KG1 (cell line): ENCODE measurements around the gene ZNF536.
"Not testable (repeated sequence)": the region's sequence is repeated elsewhere in the genome, so short reads cannot be mapped to it uniquely, and the experiment has no call there.

Experiments used
- DNase-seq: peaks from one replicate; lab custom pipeline; 2025; lab: John Stamatoyannopoulos, UW

ZNF536 gene

GRCh38 chr19:30341611-30342201, 30.5 kb upstream of the ZNF536 start:
- no peak for DNase-seq

DNA sequence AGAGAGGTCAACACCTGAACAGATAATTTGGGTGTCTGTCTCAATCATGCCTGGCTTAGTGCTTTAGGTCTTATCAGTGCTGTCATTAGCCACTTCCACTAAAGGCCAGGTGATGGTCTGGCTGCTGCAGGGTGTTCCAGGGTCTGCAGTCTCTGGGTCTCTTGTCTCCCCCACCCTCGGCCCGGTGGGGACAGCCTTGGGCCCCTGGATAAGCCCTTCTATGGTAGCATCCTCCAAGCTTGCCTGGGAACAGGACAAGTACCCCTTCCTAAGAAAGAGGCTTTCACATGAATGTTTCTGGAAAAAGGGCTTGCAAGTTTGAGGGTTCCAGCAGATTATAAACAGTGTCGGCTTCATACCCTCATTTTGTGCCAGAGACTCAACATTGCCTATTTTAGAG, 29.3 kb upstream of the ZNF536 start:
- no peak for DNase-seq

GRCh38 chr19:30344446-30345425, 27.4 kb upstream of the ZNF536 start:
- DNase-seq, result no peak

DNA sequence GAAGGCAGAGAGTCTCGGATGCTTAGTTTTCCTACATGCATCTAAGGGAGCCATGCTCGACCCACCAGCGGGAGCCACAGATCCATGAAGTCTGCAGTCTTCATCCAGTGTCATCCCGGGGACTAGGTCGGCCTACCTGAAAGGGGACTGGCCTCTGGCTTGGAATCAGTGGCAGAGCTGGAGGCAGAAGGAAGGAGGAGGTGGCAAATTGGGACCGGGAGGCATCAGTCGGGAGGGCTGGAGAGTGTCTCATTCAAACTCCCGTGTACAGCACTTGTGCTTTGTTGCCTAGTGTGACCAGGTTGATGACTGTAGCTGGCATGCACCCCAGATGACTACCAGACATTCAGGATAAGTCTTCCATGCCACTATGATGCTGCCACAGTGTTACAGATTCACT, 26.5 kb upstream of the ZNF536 start:
- DNase-seq, result no peak

DNA sequence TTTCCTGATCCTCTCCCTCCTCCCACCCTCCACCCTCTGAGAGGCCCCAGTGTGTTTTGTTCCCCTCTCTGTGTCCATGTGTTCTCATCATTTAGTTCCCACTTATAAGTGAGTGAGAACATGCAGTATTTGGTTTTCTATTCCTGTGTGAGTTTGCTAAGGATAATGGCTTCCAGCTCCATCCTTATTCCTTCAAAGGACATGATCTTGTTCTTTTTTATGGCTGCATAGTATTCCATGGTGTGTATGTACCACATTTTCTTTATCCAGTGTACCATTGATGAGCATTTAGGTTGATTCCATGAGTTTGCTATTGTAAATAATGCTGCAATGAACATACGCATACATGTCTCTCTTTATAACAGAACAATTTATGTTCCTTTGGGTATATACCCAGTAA, 25.7 kb upstream of the ZNF536 start:
- DNase-seq, result not testable (repeated sequence)

GRCh38 chr19:30349131-30349730, 23.0 kb upstream of the ZNF536 start:
- DNase-seq, result no peak

- no peak for DNase-seq
These were observed 21.2 kb upstream of the ZNF536 start for GRCh38 chr19:30350692-30351663.

DNA sequence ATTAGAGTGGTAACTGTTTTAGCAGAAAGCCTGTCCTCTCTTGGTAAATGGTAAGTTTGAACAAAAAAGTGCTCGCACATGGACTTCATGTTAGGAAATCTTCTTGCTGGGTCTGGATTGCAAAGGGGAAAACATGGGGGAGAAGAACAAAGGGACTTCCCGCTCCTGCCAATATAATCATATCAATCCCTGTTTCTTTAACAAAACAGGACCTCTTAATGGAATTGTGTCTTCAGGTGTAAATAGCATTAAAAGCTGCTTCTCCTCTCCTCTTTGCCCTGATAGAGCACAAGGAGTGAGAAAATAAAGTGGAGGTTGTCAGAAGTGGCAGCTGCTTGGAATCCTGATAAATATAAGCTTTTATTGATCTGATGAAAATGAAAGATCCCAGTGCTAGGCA, 20.4 kb upstream of the ZNF536 start:
- DNase-seq, result no peak

DNA sequence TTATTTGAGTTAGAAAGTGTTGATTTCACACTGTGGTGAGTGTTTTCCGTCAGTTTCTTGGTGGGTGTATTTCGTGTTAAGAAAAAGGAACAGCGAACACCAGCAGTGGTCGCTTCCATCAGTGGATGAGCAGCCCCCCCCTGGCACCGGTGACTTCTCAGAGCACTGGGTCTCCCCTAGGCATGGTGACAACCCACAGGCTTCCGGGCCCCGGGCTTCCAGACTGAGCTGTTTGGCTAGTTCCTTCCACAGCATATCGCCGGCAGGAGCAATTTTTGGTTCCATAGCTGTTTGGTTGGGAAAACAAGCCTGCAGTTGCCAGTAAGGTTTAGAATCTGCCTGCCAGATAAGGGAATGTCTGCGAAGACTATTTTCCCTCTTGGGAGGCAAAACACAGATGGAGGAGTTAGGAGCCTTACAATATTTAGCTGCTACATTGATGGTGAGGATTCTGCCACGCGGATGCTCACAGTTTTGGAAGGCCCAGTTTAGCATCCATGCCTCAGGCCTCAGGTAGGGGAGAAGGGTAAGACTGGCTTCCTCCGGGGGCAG, 18.7 kb upstream of the ZNF536 start:
- DNase-seq, result no peak

DNA sequence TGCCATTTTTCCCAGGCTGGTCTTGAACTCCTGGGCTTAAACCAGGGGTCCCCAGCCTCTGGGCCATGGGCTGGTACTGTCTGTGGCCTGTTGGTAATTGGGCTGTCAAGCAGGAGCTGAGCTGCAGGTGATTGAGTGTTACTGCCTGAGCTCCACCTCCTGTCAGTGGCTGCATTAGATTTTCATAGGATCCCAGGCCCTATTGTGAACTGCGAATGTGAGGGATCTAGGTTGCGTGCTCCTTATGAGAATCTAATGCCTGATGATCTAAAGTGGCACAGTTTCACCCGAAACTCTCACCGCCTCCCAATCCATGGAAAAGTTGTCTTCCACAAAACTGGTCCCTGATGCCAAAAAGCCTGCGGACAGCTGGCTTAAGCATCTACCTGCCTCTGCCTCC, 16.6 kb upstream of the ZNF536 start:
- no peak for DNase-seq

DNA sequence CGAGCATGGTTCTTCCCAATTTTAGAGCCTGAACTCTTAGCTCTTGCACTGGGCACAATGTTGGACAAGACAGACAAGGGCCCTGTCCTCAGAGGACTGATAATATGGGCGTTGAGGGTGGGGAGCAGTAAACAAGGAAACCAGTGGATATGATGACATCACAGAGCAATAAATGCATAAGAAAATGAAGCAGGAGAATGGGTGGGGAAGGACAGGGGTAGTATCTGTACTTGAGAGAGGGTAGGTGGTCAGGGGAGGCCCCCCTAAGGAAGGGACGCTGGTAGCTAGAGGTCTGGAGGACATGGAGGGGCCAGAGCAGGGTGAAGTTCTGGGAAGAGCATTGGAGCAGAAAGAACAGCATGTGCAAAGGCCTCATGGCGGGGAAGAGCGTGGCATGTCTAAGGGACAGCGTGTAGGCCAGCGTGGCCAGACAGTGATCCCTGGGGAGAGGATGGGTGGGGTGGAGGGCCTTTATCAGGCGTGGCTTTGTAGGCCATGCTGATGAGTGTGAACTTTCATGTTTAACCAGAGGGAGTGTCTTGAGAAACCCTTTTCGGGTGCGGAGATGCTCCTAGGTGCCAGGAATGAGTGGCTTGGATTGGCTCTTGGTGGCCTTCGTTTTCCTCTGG, 15.1 kb upstream of the ZNF536 start:
- DNase-seq, result no peak

DNA sequence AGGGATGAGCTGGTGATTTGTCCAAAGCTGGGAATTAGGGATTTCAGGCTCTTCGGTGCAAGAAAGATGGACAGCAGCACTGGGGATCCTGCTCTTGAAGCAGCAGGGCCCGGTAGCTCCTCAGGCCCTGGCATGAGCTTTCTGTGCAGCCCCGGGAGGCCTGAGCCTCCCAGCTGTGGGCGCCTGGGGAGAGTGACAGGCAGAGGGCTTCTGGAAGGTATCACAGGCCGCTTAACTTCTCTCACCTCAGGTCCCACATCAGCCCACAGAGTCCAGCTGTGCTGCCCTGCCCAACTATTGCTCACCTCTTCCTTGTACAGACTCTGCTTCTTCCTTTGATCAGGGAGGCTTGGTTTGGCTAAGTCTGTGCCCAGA, 14.6 kb upstream of the ZNF536 start:
- no peak for DNase-seq

- DNase-seq, result no peak
These were observed 13.9 kb upstream of the ZNF536 start for GRCh38 chr19:30358319-30358718.

- DNase-seq, result no peak
These were observed 13.2 kb upstream of the ZNF536 start for GRCh38 chr19:30358821-30359580.

DNA sequence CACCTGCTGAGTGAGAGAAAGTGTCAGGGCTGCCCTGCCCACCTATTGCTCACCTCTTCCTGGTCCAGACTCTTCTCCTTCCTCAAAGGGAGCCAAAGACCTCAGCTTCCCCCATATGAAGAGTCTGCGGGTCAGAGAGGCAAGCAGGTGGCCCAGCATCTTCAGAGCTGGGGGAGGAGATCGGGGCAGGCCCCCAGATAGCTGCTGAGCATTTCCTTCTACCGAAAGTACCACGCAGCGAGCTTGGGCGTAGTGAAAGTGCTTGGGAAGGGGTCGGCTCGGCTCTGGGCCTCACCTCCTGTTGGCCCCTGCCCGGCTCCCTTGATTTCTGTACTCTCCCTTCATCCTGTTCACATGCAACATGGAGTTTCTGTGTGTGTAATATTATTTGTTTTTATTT, 12.2 kb upstream of the ZNF536 start:
- DNase-seq, result no peak

DNA sequence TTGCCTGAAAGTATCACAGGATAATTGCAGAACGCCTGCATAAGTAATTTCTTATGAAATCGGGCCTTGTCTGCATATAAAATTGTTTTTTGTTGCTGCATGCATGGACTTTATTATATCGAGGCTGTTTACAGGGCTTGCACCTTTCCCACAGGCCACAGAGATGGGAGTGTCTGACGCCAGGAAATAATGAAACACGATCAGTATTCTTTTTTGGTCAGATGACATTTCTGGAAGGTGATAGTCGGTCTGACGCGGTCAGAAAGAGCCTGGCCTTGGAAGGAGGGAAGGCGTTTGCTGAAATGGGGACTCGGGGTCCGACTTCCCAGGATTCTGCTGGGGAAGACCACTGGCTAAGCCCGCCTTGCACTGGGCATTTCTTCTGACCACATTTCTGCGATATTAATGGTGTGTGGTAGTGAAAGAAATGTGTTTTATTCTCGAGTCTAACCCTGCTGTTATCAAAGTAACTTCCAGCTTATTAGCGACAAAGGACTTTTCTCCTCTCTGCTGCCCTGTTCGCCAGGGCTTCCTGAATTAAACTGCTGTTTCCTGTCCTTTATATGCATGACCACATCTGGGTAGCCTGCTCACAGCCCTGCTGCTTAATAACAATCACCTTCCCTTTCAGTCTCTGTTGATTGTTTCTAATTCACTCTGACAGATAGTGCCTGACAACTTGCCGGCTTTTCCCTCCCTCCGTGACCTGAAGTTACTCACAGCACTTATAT, 11.6 kb upstream of the ZNF536 start:
- no peak for DNase-seq

GRCh38 chr19:30361107-30361447, 11.1 kb upstream of the ZNF536 start:
- DNase-seq, result no peak

- DNase-seq, result no peak
These were observed 10.5 kb upstream of the ZNF536 start for GRCh38 chr19:30361721-30362120.

- DNase-seq, result no peak
These were observed 9.9 kb upstream of the ZNF536 start for GRCh38 chr19:30362156-30362754.
